ENCODE measurements around the gene PCCB. TPM values are rescaled to one million over a fixed set of nuclear protein-coding genes. Genes with fewer than 3 reads are reported as not detected.
"Not testable (repeated sequence)": the region's sequence is repeated elsewhere in the genome, so short reads cannot be mapped to it uniquely, and the experiment has no call there.

PCCB gene
- total and polyA plus RNA-seq, 4 donors = 11.5 to 18.7 (median 15.7) TPM

DNA sequence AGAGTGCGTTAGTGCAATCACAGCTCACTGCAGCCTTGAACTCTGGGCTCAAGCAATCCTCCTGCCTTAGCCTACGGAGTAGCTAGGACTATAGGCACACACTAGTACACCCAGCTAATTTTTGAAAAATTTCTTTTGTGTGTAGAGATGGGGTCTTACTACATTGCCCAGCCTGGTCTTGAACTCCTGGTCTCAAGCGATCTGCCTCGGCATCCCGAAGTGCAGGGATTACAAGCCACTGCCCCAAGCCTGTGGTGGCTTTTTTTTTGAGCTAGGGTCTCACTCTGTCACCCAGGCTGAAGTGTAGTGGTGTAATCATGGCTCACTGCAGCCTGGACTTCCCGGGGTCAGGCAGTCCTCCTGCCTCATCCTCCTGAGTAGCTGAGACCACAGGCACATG lies 17.1 kb downstream of the PCCB start:
- no peak for ATAC-seq (ENCODE audit: low FRiP score)
- Histone ChIP-seq H3K4me3 (ENCODE audit: low read length in 2 of 2) (no peak overlapping the region), H3K27ac (ENCODE audit: low read depth in 1 of 2, low read length in 2 of 2) (no peak overlapping the region), H3K27me3 (ENCODE audit: control insufficient read depth in 1 of 2, insufficient read depth in 2 of 2, low read length in 1 of 2) (no peaks in the 10 kb centered on the region), H3K4me1 (ENCODE audit: control insufficient read depth in 1 of 2, insufficient read depth in 2 of 2, low read length in 2 of 2) (no peaks in the 10 kb centered on the region), H3K36me3 (ENCODE audit: control insufficient read depth in 1 of 2, insufficient read depth in 2 of 2, low read length in 1 of 2) (no peaks in the 10 kb centered on the region), H3K9me3 (ENCODE audit: control insufficient read depth, low read length) (no peaks in the 10 kb centered on the region)
- intact Hi-C loops (cut with DNase I) = no loop called here
- WGBS, 2 donors = 97% methylated on average over 6 of the region's 6 CpGs
- no peak for DNase-seq

DNA sequence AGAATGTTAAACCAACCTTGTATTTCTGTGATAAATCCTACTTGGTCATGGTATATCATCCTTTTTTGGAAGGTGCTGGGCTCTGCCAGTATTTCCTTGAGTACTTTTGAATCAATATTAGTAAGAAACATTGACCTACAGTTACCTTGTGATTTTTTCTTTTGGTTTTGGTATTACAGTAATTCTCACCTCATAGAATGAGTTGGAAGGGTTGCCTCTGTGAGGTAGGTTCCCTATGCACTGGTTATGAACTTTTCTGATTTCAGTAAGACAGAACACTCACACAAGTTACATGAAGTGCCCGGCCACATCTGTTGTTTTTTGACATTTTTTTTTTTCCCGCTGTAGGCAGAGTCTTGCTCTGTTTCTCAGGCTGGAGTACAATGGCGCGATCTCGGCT lies 20.0 kb downstream of the PCCB start:
- H3K4me3 ChIP-seq (ENCODE audit: low read length in 2 of 2) = no peak overlapping the region
- H3K27me3 ChIP-seq (ENCODE audit: control insufficient read depth in 1 of 2, insufficient read depth in 2 of 2, low read length in 1 of 2) = no peaks in the 10 kb centered on the region
- no peak overlapping the region for H3K27ac ChIP-seq (ENCODE audit: low read depth in 1 of 2, low read length in 2 of 2)
- ATAC-seq (ENCODE audit: low FRiP score) (no peak), DNase-seq (no peak)
- no peaks in the 10 kb centered on the region for H3K9me3 ChIP-seq (ENCODE audit: control insufficient read depth, low read length)
- intact Hi-C loops (cut with DNase I) = no loop called here
- H3K36me3 ChIP-seq (ENCODE audit: control insufficient read depth in 1 of 2, insufficient read depth in 2 of 2, low read length in 1 of 2) = no peaks in the 10 kb centered on the region
- WGBS, 2 donors = 96% methylated on average over 5 of the region's 5 CpGs
- H3K4me1 ChIP-seq (ENCODE audit: control insufficient read depth in 1 of 2, insufficient read depth in 2 of 2, low read length in 2 of 2) = no peaks in the 10 kb centered on the region

DNA sequence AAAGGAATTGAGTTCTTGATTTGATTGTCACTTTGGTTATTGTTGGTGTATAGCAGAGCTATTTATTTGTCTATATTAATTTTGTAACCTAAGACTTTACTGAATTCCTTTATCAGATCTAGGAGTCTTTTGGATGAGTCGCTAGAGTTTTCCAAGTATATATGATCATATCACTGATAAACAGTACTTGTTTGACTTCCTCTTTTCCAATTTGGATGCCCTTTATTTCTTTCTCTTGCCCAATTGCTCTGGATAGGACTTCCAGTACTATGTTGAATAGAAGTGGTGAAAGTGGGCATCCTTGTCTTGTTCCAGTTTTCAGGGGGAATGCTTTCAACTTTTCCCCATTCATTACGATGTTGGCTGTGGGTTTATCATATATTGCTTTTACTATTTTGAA lies 21.5 kb downstream of the PCCB start:
- ATAC-seq (ENCODE audit: low FRiP score); DNase-seq; H3K36me3 ChIP-seq (ENCODE audit: control insufficient read depth in 1 of 2, insufficient read depth in 2 of 2, low read length in 1 of 2); H3K4me1 ChIP-seq (ENCODE audit: control insufficient read depth in 1 of 2, insufficient read depth in 2 of 2, low read length in 2 of 2); H3K4me3 ChIP-seq (ENCODE audit: low read length in 2 of 2); H3K27me3 ChIP-seq (ENCODE audit: control insufficient read depth in 1 of 2, insufficient read depth in 2 of 2, low read length in 1 of 2); H3K9me3 ChIP-seq (ENCODE audit: control insufficient read depth, low read length); intact Hi-C loops (cut with DNase I); H3K27ac ChIP-seq (ENCODE audit: low read depth in 1 of 2, low read length in 2 of 2): not testable (repeated sequence)
- whole genome bisulfite sequencing, 2 donors = 90 to 94% methylated on average over 2 of the region's 2 CpGs

DNA sequence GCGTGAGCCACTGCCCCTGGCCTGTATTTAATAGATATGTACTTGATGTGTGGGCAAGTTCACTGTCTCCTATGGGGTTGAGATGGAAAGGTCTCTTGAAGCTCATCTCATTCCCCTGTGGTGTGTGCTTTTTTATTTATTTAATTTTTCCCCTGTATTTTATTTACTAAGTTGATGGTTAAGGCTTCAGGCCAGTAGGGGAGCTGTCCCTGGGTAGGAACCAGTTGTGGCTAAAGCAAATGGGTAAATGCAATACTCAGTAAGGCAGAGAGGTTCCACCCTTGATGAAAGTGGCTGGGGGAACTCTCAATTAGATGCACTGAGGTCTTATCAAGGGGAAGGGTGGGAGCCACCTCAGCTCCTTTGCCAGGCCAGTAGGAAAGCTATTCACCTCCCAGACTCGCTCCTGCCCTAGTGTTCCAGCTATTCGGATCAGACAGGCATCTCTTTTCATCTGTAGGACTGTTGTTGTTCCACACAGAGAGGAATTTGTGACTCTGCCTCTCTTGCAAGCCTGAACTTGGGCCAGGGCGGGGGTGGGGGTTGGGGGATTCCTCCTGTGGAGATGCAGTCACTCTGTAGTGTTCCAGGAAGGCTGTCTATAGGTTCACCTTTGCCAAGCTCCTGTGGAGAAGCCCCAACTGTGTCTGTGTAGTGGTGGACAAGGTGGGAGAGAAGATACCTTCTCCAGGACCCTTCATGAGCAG lies 26.1 kb downstream of the PCCB start:
- Histone ChIP-seq H3K36me3 (ENCODE audit: control insufficient read depth in 1 of 2, insufficient read depth in 2 of 2, low read length in 1 of 2) (peaks cover 0 to 6% of the 10 kb centered on the region in 2 donors), H3K4me1 (ENCODE audit: control insufficient read depth in 1 of 2, insufficient read depth in 2 of 2, low read length in 2 of 2) (no peaks in the 10 kb centered on the region), H3K27me3 (ENCODE audit: control insufficient read depth in 1 of 2, insufficient read depth in 2 of 2, low read length in 1 of 2) (no peaks in the 10 kb centered on the region), H3K9me3 (ENCODE audit: control insufficient read depth, low read length) (peaks cover 4% of the 10 kb centered on the region), H3K4me3 (ENCODE audit: low read length in 2 of 2) (no peak overlapping the region), H3K27ac (ENCODE audit: low read depth in 1 of 2, low read length in 2 of 2) (no peak overlapping the region)
- ATAC-seq (ENCODE audit: low FRiP score) (no peak), DNase-seq (no peak)
- intact Hi-C loops (cut with DNase I) = no loop called here
- WGBS, 2 donors = 84 to 88% methylated on average over 4 of the region's 4 CpGs

DNA sequence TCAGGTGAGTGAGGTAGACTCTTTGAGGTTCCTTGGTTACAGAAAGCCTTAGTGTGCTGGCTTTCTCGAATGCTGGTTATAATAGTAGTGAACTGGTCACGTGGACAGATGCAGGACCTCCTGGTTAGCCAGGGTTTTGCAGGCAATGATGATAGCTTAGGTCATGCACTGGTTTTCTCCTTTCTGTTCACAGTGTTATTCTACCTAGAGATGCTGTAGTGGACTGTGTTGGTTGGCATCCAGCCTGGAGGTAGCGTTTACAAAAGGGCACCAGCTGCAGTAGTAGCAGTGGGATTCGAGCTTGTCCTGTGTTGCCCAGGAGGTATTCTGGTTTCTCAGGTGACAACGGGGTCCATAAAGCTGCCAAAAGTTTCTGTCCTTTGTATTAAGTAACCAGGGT lies 27.0 kb downstream of the PCCB start:
- Histone ChIP-seq H3K27ac (ENCODE audit: low read depth in 1 of 2, low read length in 2 of 2) (no peak overlapping the region), H3K27me3 (ENCODE audit: control insufficient read depth in 1 of 2, insufficient read depth in 2 of 2, low read length in 1 of 2) (no peaks in the 10 kb centered on the region), H3K36me3 (ENCODE audit: control insufficient read depth in 1 of 2, insufficient read depth in 2 of 2, low read length in 1 of 2) (peaks cover 0 to 6% of the 10 kb centered on the region in 2 donors), H3K4me3 (ENCODE audit: low read length in 2 of 2) (no peak overlapping the region), H3K4me1 (ENCODE audit: control insufficient read depth in 1 of 2, insufficient read depth in 2 of 2, low read length in 2 of 2) (no peaks in the 10 kb centered on the region), H3K9me3 (ENCODE audit: control insufficient read depth, low read length) (peaks cover 4% of the 10 kb centered on the region)
- WGBS, 2 donors = 84 to 92% methylated on average over 5 of the region's 5 CpGs
- ATAC-seq (ENCODE audit: low FRiP score) = no peak
- no peak for DNase-seq
- intact Hi-C loops (cut with DNase I) = no loop called here

DNA sequence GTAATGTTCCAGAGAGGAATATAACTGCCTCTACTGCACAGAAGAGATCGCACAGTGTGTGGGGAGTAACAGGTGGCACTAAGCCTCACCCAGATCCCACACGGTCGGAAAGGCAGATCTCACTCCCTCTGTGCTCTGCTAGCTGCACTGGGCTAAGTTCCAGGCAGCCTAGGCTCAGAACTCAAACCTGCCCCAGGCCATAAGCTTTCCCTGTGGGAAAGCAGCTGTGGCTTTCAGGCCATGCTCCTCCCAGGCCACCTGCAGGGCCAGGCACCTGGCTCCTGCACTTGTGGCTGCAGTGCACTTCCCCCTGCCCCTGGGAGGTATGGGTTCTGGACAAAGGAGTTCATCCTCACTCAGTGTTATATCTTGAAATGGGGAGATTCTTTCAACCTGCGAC lies 27.5 kb downstream of the PCCB start:
- Histone ChIP-seq H3K9me3 (ENCODE audit: control insufficient read depth, low read length) (peaks cover 4% of the 10 kb centered on the region), H3K27me3 (ENCODE audit: control insufficient read depth in 1 of 2, insufficient read depth in 2 of 2, low read length in 1 of 2) (no peaks in the 10 kb centered on the region), H3K36me3 (ENCODE audit: control insufficient read depth in 1 of 2, insufficient read depth in 2 of 2, low read length in 1 of 2) (peaks cover 0 to 6% of the 10 kb centered on the region in 2 donors), H3K4me1 (ENCODE audit: control insufficient read depth in 1 of 2, insufficient read depth in 2 of 2, low read length in 2 of 2) (no peaks in the 10 kb centered on the region), H3K4me3 (ENCODE audit: low read length in 2 of 2) (no peak overlapping the region), H3K27ac (ENCODE audit: low read depth in 1 of 2, low read length in 2 of 2) (no peak overlapping the region)
- DNase-seq (no peak), ATAC-seq (ENCODE audit: low FRiP score) (no peak)
- intact Hi-C loops (cut with DNase I) = no loop called here
- 87 to 88% methylated on average over 4 of the region's 4 CpGs for WGBS, 2 donors

DNA sequence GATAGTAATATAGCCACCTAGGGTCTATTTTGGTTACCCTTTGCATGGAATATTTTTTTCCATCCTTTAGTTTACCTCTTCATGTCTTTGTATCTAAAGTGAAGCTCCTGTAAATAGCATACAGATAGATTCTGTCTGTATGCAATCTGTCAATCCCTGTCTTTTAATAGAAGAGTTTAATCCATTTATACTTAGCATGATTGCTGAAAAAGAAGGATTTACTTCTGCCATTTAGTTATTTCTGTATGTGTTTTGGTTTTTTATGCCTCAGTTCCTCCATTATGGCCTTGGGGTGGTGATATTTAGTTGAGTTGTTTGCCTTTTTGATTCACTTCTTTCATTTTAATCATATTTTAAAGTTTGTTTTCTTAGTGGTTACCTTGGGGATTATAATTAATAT lies 29.0 kb downstream of the PCCB start:
- H3K9me3 ChIP-seq (ENCODE audit: control insufficient read depth, low read length) = peaks cover 4% of the 10 kb centered on the region
- DNase-seq = no peak
- intact Hi-C loops (cut with DNase I) = no loop called here

DNA sequence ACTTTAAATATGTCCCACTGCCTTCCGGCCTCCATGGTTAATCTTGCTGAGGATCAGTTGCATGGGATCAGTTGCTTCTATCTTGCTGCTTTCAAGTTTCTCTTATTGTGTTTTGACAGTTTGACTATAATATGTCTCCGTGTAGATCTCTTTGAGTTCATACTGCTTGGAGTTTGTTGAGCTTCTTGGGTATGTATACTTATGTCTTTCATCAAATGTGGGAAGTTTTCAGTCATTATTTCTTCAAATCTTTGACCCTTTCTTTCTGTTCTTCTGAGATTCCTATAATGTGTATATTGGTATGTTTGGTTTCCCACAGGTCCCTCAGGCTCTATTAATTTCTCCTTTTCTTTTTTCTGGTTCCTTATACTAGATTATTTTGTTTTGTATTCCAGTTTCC lies 30.8 kb downstream of the PCCB start:
- Histone ChIP-seq H3K9me3 (ENCODE audit: control insufficient read depth, low read length) (peaks cover 4% of the 10 kb centered on the region), H3K4me3 (ENCODE audit: low read length in 2 of 2) (no peak overlapping the region), H3K4me1 (ENCODE audit: control insufficient read depth in 1 of 2, insufficient read depth in 2 of 2, low read length in 2 of 2) (no peaks in the 10 kb centered on the region), H3K36me3 (ENCODE audit: control insufficient read depth in 1 of 2, insufficient read depth in 2 of 2, low read length in 1 of 2) (peaks cover 4 to 9% of the 10 kb centered on the region in 2 donors), H3K27ac (ENCODE audit: low read depth in 1 of 2, low read length in 2 of 2) (no peak overlapping the region), H3K27me3 (ENCODE audit: control insufficient read depth in 1 of 2, insufficient read depth in 2 of 2, low read length in 1 of 2) (no peaks in the 10 kb centered on the region)
- ATAC-seq (ENCODE audit: low FRiP score) (no peak), DNase-seq (no peak)
- WGBS, 2 donors = 97% methylated on average over 2 of the region's 2 CpGs
- intact Hi-C loops (cut with DNase I) = no loop called here

More for the DNA sequence above, 29.0 kb downstream of the PCCB start:
- no peak overlapping the region for H3K27ac ChIP-seq (ENCODE audit: low read depth in 1 of 2, low read length in 2 of 2)
- no peak overlapping the region for H3K4me3 ChIP-seq (ENCODE audit: low read length in 2 of 2)
- H3K27me3 ChIP-seq (ENCODE audit: control insufficient read depth in 1 of 2, insufficient read depth in 2 of 2, low read length in 1 of 2) = no peaks in the 10 kb centered on the region
- no peak for ATAC-seq (ENCODE audit: low FRiP score)
- peaks cover 4 to 7% of the 10 kb centered on the region in 2 donors for H3K36me3 ChIP-seq (ENCODE audit: control insufficient read depth in 1 of 2, insufficient read depth in 2 of 2, low read length in 1 of 2)
- no peaks in the 10 kb centered on the region for H3K4me1 ChIP-seq (ENCODE audit: control insufficient read depth in 1 of 2, insufficient read depth in 2 of 2, low read length in 2 of 2)

DNA sequence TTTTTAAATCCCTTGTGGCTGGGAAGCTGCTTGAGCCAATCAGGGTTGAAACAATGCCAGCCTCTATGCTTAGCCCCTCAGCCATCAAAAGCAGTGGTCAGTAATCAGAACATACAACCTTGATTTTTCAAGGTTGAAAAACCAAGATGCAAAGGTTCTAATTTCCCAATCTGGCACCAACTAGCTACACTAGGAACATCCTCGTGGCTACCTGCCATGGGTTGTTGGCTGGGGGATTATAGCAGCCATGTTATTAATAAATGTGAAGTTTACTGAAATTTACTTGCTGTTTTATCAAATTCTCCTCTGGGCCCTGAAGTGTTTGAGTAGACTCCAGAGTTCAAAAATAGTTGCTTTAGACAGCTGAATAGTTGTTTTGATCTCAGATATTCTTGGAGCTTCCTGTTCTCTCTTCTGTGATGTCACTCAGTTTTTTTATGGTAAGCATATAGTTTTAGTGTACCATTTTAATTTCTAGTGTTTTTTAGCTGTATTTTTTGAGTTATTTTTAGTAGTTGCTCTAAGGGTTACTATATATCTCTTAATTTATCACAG lies 31.9 kb downstream of the PCCB start:
- H3K4me1 ChIP-seq (ENCODE audit: control insufficient read depth in 1 of 2, insufficient read depth in 2 of 2, low read length in 2 of 2) = no peaks in the 10 kb centered on the region
- WGBS, 2 donors = 70 to 85% methylated on average over 1 of the region's 1 CpG
- H3K9me3 ChIP-seq (ENCODE audit: control insufficient read depth, low read length) = peaks cover 4% of the 10 kb centered on the region
- H3K36me3 ChIP-seq (ENCODE audit: control insufficient read depth in 1 of 2, insufficient read depth in 2 of 2, low read length in 1 of 2) = peaks cover 4 to 9% of the 10 kb centered on the region in 2 donors
- no peaks in the 10 kb centered on the region for H3K27me3 ChIP-seq (ENCODE audit: control insufficient read depth in 1 of 2, insufficient read depth in 2 of 2, low read length in 1 of 2)
- H3K27ac ChIP-seq (ENCODE audit: low read depth in 1 of 2, low read length in 2 of 2) = no peak overlapping the region
- intact Hi-C loops (cut with DNase I) = no loop called here
- H3K4me3 ChIP-seq (ENCODE audit: low read length in 2 of 2) = no peak overlapping the region
- DNase-seq (no peak), ATAC-seq (ENCODE audit: low FRiP score) (no peak)
